ENCODE results near the gene CRISP2.

Gene CRISP2

GRCh38 chr6:49653942-49654341 lies 59.4 kb downstream of the CRISP2 start:
- DNase-seq = no peak

GRCh38 chr6:49653438-49653837 lies 59.9 kb downstream of the CRISP2 start:
- no peak for DNase-seq

DNA sequence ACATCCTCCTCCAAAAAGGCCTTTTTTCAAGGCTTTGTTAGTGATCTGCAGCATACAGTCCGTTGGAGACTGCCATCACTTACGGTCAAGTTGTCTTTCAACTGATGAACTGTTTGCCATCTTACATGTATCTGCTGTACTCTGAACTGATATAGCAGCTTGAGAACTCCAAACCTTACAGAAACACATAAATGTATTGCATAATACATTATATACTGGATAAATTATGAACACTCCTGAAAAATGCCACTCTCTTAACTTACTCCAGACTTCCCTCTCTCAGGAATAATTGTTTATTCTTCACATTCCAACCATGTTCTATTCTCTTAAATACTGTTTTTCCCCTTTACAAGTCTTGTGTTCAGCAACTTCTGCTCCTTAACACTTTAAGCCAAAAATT lies 62.1 kb downstream of the CRISP2 start:
- no peak for DNase-seq

GRCh38 chr6:49649988-49650387 lies 63.4 kb downstream of the CRISP2 start:
- no peak for DNase-seq

- no peak for DNase-seq
These were observed 65.3 kb downstream of the CRISP2 start for GRCh38 chr6:49648036-49648435.

GRCh38 chr6:49647476-49647875 lies 65.9 kb downstream of the CRISP2 start:
- DNase-seq = no peak

DNA sequence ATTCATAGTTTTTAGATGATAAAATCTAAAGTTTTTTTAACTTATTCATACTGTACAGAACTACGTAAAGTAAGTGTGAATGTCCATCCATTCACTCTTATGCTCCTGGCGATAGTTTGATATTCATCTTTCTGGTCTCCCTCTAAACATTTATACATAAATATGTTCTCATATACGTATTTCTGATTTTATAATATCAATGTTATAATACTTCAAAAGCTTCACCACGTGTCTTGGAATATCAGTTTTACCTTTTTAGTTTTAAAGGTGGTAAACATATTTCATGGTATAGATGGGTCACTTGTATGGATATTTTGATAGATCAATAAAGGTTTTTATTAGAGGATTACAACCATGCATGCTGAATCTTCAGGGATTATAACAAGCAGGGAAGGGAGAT lies 66.4 kb downstream of the CRISP2 start:
- DNase-seq = no peak

DNA sequence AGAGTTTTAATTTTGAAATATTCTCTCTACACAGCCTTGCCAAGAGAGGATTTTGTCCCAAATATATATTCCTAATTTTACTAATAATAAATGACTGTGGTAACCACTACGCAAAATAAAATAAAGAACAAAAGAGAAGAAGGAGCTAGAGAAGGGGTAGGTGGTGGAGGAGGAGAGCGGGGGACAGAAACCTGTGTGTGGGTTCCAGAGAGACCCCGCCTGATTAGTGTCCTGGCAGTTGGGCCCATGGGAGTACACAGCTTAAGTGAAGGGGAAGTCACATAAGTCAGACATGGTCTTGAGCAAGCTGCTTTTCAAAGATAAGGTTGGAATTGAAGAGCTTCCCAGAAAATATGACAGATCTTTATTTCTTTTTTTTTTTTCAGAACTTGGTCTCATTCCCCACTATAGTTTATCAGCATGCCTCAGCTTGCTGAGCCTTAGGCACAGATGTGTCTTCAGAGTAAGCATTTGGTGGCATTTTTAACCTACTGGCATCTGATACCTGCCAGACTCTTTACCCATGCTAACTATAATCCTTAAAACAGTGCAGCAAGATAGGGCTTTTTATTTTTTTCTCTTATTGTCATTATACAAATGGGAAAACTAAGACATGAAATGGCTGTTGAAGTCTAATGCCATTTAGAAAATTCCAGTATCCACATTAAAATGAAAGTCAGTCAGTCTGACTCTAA lies 67.1 kb downstream of the CRISP2 start:
- DNase-seq = no peak

DNA sequence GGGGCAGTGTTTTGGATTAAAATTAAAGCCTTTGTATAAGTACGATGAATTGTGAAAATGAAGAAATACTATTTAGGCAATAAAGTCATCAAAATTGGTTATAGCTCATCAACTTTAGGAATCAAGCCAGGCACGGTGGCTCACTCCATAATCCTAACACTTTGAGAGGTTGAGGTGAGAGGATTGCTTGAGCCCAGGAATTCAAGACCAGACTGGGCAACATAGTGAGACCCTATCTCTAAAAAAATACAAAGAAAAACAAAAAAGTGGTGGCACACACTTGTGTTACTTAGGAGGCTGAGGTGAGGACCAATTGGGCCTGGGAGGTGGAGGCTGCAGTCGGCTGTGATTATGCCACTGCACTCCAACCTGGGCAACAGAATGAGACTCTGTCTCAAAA lies 68.2 kb downstream of the CRISP2 start:
- DNase-seq = no peak
